OCI-LY3 (cell line): ENCODE data around the gene MCCC2.
"Not testable (repeated sequence)": the region's sequence is repeated elsewhere in the genome, so short reads cannot be mapped to it uniquely, and the experiment has no call there.

ENCODE experiments used
- H2AFZ ChIP-seq: fragments of 200-600, 300-600 bp; shearing (Covaris generic); 2 replicates; pipeline ENCODE4 v1.6.0; 2014; ENCODE audit warnings: antibody characterized with exemption, low read depth, low read length
- H3K27ac ChIP-seq: fragments of 200-600, 300-600 bp; sonication (generic); 2 replicates; pipeline ENCODE4 v1.5.1; 2014; ENCODE audit warnings: mild to moderate bottlenecking, low read length, moderate library complexity, mixed read lengths
- H3K27me3 ChIP-seq: fragments of 200-600, 300-600 bp; sonication (generic); 2 replicates; pipeline ENCODE4 v1.6.1; 2014; ENCODE audit warnings: low read depth, low read length, mixed read lengths
- H3K36me3 ChIP-seq: fragments of 200-600, 300-600 bp; sonication (generic); replicated peaks from 2 replicates; pipeline ENCODE3; 2014; ENCODE audit warnings: low read depth, low read length, mixed read lengths
- H3K4me1 ChIP-seq: fragments of 300-600, 200-600 bp; sonication (generic); 2 replicates; pipeline ENCODE4 v1.6.1; 2014; ENCODE audit warnings: low read length, mixed read lengths
- H3K4me2 ChIP-seq: fragments of 200-600, 300-600 bp; sonication (generic); 2 replicates; pipeline ENCODE4 v1.6.1; 2014; ENCODE audit warnings: low read length, mixed read lengths
- H3K4me3 ChIP-seq: fragments of 300-600, 200-600 bp; sonication (generic); 2 replicates; pipeline ENCODE4 v1.5.1; 2014; ENCODE audit warnings: antibody characterized with exemption, mild to moderate bottlenecking, low read length, moderate library complexity
- H3K79me2 ChIP-seq: fragments of 300-600, 200-600 bp; shearing (Covaris generic); 2 replicates; pipeline ENCODE4 v1.6.1; 2014; ENCODE audit warnings: mild to moderate bottlenecking, low read length, mixed read lengths
- H3K9ac ChIP-seq: fragments of 300-600, 200-600 bp; shearing (Covaris generic); 2 replicates; pipeline ENCODE4 v1.6.0; 2014; ENCODE audit warnings: mild to moderate bottlenecking, low read length, moderate library complexity
- H3K9me3 ChIP-seq: fragments of 200-600, 300-600 bp; shearing (Covaris generic); 2 replicates; pipeline ENCODE4 v1.6.1; 2014; ENCODE audit warnings: low read length, mixed read lengths; ENCODE audit not compliant: insufficient read depth
- H4K20me1 ChIP-seq: fragments of 200-600, 300-600 bp; sonication (generic); 2 replicates; pipeline ENCODE4 v1.6.1; 2016; ENCODE audit warnings: low read length, mixed read lengths; ENCODE audit not compliant: insufficient read depth
- EZH2phosphoT487 ChIP-seq: fragments of 200-600 bp; shearing (Covaris generic); IDR thresholded peaks from 2 replicates; pipeline ENCODE4 v1.6.1; 2018; ENCODE audit warnings: antibody characterized with exemption, mixed run types, low read depth
- TF ChIP-seq, protein P1 (sequence below): fragments of 200-600, 300-600 bp; sonication (generic); IDR thresholded peaks from 2 replicates; pipeline ENCODE4 v1.5.1; 2014; ENCODE audit warnings: antibody characterized with exemption, low read length, low read depth

The MCCC2 gene

GRCh38 chr5:71573591-71573990 is 13.5 kb upstream of the MCCC2 start:
- no peak overlapping the region for H3K4me3 ChIP-seq
- H3K36me3 ChIP-seq, result peaks cover 3% of the 10 kb centered on the region
- H3K4me1 ChIP-seq, result no peaks in the 10 kb centered on the region
- H3K79me2 ChIP-seq, result no peaks in the 10 kb centered on the region
- TF ChIP-seq EZH2phosphoT487, result no peak
- TF ChIP-seq, protein P1, sequence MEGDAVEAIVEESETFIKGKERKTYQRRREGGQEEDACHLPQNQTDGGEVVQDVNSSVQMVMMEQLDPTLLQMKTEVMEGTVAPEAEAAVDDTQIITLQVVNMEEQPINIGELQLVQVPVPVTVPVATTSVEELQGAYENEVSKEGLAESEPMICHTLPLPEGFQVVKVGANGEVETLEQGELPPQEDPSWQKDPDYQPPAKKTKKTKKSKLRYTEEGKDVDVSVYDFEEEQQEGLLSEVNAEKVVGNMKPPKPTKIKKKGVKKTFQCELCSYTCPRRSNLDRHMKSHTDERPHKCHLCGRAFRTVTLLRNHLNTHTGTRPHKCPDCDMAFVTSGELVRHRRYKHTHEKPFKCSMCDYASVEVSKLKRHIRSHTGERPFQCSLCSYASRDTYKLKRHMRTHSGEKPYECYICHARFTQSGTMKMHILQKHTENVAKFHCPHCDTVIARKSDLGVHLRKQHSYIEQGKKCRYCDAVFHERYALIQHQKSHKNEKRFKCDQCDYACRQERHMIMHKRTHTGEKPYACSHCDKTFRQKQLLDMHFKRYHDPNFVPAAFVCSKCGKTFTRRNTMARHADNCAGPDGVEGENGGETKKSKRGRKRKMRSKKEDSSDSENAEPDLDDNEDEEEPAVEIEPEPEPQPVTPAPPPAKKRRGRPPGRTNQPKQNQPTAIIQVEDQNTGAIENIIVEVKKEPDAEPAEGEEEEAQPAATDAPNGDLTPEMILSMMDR, result no peak
- no peak overlapping the region for H3K9ac ChIP-seq
- H4K20me1 ChIP-seq, result no peaks in the 10 kb centered on the region
- H3K4me2 ChIP-seq, result no peak overlapping the region
- no peaks in the 10 kb centered on the region for H3K9me3 ChIP-seq
- no peaks in the 10 kb centered on the region for H3K27me3 ChIP-seq
- H3K27ac ChIP-seq, result no peak overlapping the region
- H2AFZ ChIP-seq, result no peak overlapping the region

DNA sequence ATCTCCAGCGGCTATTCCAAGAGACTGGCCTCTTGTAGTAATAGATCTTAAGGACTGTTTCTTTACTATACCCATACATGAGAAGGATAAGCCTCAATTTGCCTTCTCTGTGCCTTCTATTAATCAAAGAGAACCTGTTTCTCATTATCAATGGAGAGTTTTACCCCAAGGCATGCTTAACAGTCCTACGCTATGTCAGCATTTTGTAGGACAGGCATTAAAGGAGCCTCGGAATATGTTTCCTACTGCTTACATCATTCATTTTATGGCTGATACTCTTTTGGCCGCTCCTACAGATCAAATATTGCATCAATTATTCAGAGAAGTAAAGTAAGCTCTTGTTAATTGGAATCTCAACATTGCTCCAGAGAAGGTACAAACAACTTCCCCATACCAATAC is 11.6 kb upstream of the MCCC2 start:
- not testable (repeated sequence) for H3K4me1 ChIP-seq, H3K4me3 ChIP-seq, H3K9me3 ChIP-seq, H2AFZ ChIP-seq, H3K79me2 ChIP-seq, H3K4me2 ChIP-seq, H3K9ac ChIP-seq, H3K27ac ChIP-seq, H3K27me3 ChIP-seq, H3K36me3 ChIP-seq, H4K20me1 ChIP-seq

GRCh38 chr5:71576241-71576640 is 10.9 kb upstream of the MCCC2 start:
- no peak overlapping the region for H3K9ac ChIP-seq
- H4K20me1 ChIP-seq, result no peaks in the 10 kb centered on the region
- no peaks in the 10 kb centered on the region for H3K27me3 ChIP-seq
- no peaks in the 10 kb centered on the region for H3K9me3 ChIP-seq
- no peaks in the 10 kb centered on the region for H3K79me2 ChIP-seq
- no peak for TF ChIP-seq EZH2phosphoT487
- TF ChIP-seq, protein P1, result no peak
- H3K4me1 ChIP-seq, result no peaks in the 10 kb centered on the region
- H3K4me2 ChIP-seq, result no peak overlapping the region
- peaks cover 3% of the 10 kb centered on the region for H3K36me3 ChIP-seq
- no peak overlapping the region for H3K27ac ChIP-seq
- no peak overlapping the region for H2AFZ ChIP-seq
- no peak overlapping the region for H3K4me3 ChIP-seq

DNA sequence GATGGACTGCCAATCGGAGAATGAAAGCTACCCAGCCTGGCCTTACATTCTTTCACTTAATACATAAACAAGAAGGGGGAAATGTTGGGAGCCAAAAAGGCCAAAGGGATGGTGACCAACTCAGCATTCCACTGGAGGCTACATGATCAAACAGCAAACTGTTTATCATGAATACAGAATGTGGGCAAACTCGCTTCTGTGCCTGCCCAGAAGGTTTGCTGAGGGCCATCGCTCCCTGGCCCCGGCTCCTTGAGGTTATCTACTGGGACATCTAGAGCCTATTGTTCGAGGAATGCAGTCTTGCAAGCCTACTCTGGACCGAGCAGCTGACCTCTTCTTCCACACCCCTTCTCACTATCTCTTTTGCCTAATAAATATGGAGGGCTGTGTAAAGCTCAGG is 9.3 kb upstream of the MCCC2 start:
- not testable (repeated sequence) for H3K4me2 ChIP-seq, H3K36me3 ChIP-seq, H3K9ac ChIP-seq, H3K27ac ChIP-seq, H4K20me1 ChIP-seq, H3K4me1 ChIP-seq, H3K9me3 ChIP-seq, H3K27me3 ChIP-seq, H3K79me2 ChIP-seq, H2AFZ ChIP-seq, H3K4me3 ChIP-seq

DNA sequence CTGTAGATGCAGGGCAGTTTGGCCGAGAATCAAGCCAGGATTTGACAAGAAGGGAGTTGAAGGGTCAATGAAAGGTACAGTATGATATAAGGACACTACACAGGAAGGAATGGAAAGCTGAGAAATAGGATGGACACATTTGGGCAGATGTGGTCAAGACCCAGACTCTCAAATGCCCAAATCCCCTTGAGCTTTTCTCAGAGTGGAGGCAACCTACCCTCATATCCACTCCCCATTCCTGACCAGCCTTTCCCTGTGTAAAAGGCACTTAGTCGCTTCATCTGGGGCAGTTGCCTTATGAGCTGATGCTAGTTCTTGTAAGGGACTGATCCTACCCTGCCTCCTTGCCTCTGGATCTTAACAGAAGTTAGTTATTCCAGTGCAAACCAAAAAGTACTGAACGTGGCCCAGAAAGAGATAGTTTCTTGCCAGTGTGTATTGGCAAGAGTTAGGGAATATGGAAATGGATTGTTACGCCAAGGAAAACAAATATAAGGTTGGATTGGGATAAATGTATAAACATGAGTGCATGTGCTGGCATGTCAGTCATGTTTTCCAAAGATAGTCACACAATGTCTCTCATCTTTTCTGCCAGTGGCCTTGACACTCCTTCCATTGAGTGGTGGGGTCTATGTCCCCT is 4.1 kb upstream of the MCCC2 start:
- H3K36me3 ChIP-seq, result peaks cover 3% of the 10 kb centered on the region
- H3K4me1 ChIP-seq, result peaks cover 8% of the 10 kb centered on the region
- H2AFZ ChIP-seq, result no peak overlapping the region
- H3K79me2 ChIP-seq, result peaks cover 9% of the 10 kb centered on the region
- no peaks in the 10 kb centered on the region for H3K27me3 ChIP-seq
- no peak overlapping the region for H3K27ac ChIP-seq
- no peaks in the 10 kb centered on the region for H4K20me1 ChIP-seq
- no peaks in the 10 kb centered on the region for H3K9me3 ChIP-seq
- no peak overlapping the region for H3K4me2 ChIP-seq
- TF ChIP-seq, protein P1, result no peak
- no peak for TF ChIP-seq EZH2phosphoT487
- no peak overlapping the region for H3K9ac ChIP-seq
- H3K4me3 ChIP-seq, result no peak overlapping the region
